ENCODE measurements around the gene NAPB.

NAPB gene

DNA sequence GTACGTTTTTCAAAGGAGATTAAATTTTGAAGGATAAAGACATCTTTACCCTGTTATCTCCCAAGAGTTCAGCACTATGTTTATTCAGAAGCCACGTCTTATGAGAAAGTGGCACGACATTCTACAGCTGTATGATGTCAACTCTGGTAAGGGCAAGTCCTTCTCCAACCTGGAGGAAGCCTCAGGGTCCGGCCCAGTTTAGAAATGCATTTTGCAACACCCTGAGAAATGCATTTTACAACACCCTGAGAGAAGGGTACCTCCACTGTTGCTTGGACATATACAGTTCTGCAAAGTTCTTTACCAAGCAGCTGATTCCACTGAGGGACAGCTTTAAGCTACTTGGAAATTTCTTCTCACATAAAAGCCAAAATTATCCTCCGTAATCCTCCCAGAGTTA lies 17.5 kb downstream of the NAPB start:
- no peak for DNase-seq

DNA sequence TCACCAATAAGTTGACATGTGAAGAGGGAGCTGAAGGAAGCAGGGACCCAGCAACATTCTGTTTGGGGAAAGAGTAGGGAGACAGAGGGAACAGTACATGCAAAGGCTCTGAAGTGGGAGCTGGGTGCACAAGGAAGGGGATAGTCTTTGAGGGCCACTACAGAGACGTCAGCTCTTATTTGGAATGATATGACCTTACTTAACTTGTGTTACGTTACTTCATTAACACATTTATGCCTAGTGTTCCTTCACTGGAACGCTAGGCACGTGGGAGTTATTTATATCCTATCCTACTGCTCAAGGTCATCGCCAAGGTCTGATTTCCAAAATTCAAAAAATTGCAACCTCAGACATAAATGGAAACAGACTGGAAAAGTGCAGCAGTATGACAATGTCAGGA lies 20.2 kb downstream of the NAPB start:
- no peak for DNase-seq

DNA sequence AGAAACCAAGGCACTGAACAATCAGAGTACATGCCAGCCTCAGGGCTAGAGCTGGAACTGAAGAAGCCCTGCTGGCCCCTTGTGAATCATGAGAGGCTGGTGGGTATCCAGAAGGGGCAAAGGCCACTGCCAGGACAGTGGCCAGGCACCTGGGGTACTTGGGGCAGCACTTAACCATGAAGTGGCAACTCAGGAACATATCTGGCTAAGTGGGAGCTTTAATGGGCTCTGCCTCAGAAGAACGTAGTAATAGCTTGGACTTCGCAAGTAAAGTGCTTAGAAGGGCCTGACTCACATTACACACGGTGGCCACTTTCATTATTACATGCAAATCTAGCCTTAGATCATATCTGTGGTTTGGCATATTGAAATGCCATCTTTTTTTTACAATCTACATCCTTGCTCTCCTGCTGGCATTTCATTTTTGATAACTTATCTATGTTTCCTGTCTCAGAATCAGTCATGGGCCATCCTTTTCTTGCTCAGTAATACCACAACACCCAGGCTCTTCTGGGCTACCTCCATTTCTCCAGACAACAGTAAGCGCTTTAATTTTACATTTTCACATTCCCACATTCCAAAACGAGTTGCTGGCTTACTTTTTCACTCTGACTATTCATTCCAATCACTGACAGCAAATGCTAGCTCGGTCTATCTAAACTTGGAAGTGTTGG lies 21.6 kb downstream of the NAPB start:
- DNase-seq = no peak

DNA sequence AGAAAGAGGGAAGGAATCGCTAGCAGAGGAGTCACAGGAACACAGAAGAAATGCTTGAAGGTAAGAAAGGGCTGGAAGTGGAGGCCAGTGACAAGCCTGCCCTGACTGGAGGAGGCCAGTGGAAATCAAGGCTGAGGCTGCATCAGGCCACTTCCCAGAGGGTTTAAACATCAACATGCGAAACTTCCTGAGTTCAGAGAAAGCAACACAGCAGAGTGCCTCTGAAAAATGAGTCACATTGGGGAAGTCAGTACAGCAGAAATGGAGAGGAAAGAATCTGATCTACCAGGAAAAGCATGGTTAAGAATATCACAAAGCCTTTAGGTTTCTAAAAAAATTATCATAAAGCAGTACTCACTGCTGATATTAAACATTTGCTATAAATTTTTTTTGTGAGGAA lies 23.3 kb downstream of the NAPB start:
- DNase-seq = no peak

DNA sequence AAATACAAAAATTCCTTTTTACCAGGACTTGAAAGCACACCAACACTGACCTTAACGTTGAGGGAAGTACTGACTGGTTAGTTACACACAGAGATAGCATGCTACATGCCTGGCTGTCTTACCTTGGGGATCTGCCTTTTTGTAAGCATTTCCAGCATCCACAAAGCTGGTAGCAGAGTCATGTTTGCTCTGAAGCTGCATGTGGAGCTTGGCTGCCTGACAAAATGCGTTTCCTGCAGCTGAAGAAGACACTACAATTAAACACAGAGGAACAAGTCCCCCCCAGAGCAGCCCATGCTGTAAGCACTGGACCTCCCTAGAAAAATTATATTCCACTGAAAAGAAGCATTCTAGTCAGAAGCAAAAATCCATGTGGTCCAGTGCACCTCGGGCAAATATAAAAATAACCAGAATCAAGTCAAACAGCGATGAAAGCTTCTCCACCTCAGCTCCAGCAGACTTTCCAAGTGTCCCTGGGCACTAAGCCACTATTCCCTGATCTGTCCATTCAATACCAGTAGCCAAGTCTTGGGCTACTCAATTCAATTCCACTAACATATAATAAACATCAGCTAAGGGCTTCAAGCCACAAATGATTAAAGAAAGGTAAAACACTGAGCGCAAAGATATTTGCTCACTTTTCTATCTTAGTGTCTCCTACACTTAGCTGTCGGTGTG lies 24.2 kb downstream of the NAPB start:
- no peak for DNase-seq

DNA sequence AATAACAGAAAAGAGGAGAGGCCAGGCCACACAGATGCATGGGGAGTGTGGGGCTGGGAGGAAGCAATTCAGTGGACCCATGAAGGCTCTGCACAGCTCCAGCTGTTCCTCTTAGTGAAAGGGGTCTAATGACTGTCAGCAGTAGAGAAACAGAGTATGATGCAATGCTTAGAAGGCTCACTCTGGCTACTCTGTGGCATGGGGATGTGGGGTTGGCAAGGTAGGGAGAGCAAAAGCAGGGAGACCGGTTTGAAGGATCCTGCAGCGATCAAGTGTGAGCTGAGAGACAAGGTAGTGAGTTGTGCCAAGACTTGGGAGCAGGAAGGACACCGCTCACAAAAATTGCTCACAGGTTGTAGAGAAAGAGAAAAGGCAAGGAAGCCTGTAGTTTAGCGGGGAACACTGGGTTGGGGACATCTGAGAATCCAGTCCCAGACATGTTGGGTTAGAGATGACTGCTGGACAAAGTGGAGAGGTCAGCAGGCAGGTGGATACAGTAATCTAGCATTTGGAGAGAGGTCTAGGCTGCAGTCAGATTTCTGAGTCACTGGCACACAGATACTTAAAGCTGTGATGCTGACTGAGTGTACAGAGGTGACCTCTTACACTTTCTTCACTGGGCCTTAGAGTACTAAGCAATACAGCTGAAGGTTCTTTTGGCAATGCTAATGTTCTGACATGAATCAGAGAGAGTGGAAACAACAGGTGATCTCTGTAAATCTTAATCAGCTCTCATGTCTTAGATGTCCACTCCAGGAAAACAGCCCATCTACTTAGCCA lies 27.1 kb downstream of the NAPB start:
- no peak for DNase-seq

DNA sequence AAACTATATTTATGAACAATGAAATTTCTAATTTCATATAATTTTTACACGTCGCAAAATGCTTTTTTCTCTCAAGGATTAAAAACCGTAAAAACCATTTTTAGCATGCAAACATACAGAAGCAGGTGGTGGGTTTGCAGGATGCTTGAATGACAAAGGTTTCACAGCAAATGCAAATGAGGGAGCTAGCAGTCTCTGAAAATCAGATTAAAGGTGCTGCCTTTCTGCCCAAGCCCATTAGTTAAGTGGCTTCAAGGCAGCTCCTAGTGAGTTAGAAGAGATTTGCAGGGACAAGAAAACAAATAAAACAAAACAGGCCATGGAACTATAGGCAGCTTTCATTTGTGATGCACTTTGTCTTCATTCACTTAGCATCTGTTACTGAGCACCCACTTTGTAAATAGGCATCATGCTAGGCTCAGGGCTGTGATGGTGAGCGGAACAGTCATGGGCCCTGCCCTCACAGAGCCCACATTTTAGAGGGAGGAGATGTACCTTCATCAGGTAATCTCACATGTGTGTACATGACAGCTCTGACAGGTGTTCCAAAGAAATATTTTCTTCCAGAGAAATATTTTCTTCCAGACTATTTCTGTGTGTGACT lies 29.5 kb downstream of the NAPB start:
- DNase-seq = no peak

DNA sequence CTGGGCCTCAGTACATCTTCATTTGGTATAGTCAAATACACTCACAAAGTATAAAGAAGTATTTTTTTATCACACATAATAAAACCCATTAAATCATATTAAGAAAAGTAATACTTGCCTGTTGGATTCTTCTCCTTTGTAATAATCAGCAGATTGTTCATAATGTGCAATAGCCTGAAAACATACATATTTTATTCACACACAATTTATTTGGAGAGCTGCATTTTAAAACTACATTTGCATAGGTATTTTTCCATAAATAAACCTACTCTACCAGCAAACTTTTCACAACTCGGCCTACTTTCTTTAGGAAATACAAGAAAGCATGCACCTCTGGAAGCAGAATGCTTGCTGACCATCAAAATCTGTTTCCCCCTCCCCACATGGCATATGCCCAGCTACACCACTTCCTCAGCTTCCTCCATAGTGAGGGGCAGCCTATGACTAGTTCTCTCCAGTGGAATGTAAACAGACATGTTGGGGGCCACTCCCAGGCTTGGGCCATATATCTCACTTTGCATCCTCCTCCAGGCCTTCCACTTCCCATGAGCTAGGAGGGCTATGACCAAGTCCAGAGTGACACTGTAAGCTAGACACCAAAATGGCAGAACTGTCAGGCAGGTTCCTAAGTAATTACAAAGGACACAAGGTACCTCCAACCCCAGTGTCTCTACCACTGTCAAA lies 31.1 kb downstream of the NAPB start:
- no peak for DNase-seq

DNA sequence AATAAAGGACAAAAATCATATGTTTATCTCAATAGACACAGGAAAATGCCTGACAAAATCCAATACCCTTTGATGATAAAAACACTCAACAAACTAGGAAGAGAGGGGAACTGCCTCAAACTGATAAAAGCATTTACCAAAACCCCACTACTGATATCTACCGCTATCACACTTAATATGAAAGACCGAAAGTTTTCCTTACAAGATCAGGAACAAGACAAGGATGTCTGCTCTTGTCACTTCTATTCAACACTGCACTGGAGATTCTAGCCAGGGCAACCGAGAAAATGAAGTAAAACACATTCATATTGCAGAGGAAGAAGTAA lies 34.2 kb downstream of the NAPB start:
- DNase-seq = no peak

DNA sequence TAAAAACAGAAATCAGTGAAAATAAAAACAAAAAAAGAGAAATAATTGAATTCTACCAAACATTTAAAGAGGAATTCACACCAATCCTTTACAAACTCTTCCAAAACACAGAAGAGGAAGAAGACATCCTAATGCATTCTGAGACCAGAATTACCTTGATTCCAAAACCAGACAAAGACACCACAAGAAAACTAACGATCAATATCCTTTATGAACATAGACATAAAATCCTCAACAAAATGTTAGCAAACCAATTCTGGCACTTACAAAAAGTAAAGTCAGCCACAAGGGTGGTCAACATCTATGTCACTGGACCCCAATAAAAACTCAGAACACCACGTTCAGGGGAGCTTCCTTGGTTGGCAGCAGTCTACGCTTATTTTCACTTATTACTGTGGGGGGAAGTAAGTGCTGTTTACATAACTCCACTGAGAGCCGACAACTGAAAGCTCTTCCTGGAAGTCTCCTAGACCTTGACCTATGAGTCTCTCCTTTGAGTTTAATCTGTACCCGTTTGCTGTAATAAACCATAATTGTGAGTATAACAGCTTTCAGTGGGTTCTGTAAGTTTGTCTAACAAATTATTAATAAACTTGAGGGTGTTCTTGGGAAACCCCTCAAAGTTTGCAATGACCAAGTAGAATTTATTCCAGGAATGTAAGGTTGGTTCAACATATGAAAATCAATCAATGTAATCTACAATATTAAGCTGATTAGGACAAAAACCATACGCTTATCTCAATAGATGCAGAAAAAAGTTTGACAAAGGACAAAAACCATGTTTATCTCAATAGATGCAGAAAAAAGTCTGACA lies 34.8 kb downstream of the NAPB start:
- DNase-seq = no peak

DNA sequence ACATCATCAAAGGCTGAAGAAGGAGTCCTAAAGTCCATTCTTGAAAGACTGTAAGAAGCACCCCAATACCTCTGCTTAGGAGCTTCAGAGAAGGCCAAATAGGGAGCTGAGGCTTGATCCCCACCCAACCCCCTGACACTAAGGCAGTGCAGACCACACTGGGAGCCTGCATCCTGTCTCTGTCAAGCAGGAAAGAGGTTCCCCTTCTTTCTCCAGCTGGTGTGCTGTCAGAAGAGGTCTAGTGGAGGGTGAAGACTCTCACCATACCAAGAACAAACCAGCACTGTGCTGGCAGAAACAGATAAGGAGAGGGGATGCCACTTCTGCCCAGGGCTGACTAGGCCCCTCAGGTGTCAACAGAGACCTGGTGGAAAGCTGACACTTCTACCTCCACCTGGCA lies 39.4 kb downstream of the NAPB start:
- no peak for DNase-seq

DNA sequence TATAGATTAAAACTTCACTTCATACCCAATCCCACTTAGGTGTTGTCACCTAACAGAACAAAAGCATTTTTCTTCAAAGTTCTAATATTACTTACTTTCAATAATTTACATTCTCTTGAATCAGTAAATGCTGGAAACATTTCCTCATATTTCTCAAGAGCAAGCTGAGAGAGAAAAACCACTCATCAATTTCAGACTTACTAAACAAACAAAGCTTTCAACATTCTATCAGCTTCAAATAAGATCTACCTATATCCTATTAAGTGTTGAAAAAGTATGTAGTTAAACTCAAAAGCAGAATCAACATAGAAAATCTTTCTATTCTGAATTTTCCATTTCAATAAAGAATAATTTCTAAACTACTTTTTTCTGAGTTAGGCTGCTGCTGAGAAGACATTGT lies 41.5 kb downstream of the NAPB start:
- no peak for DNase-seq

DNA sequence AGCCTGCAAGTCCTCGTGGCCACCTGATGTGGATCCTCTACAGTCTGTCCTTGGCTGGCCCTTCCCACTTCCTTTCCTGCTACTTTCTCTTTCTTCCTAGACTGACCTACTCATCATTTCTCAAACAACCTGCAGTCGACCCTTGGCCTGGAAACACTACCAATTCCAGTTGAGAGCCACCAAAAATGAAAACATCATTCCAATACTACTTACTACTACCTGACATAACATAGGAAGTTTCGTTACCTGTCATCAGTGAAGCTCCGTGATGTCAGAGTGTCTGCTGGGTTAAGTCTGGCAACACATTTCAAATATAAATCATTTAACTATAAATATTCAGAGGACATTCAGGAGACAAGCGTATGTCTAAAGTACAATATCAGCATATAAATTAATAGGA lies 45.5 kb downstream of the NAPB start:
- DNase-seq = no peak

DNA sequence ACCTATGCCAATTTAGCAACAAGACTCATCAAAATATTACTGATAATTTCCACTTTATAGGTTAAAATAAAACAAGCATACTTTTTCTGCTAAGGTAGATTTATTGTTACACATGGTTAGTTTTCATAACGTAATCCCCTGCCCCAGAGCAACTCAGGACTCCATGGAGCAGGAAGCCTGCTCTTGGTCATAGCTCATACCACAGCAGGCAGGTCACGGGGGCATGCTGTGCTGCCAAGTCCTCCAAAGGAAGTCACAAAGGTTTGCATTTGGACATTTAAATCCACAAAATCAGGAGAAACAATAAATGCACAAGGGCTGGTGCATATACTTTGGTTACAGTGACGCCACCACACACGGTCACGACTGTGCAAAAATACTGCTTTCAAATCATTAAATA lies 46.8 kb downstream of the NAPB start:
- DNase-seq = no peak

DNA sequence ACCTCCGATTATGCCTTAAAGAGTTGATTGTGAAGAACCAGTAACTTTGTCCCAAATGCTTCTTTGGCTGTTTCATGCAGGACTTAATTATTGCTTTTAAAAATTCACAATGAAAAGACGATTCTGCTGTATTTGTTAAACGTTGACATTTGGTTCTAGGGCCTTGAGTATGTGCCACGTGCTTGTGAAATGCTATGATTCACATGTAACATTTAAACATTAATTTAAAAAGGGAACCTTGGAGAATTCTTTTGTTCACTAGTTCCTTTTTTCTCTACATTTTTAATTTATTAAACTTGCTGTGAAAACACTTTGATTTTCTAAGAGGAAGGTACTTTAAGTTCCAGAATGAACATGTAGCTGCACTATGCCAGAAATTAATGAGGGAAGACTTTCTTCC lies 49.8 kb downstream of the NAPB start:
- DNase-seq = no peak

DNA sequence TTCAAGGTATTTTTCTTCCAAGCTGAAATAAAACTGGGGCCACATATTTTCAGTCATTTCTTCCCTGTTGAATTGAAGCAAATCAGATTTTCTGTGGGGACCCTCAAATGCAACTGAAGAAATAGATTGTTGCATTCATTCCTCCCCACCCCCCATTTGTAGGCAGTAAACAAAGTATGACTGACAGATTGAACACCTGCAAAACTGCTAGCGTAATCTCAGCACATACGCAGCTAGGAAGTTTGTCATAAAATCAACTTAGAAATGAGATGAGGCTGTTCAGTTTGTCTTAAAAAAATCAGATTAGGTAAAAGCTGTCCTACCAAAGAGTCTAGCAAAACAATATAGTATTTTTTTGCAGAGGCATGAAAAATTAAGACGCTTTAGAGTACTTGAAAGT lies 50.4 kb downstream of the NAPB start:
- no peak for DNase-seq

DNA sequence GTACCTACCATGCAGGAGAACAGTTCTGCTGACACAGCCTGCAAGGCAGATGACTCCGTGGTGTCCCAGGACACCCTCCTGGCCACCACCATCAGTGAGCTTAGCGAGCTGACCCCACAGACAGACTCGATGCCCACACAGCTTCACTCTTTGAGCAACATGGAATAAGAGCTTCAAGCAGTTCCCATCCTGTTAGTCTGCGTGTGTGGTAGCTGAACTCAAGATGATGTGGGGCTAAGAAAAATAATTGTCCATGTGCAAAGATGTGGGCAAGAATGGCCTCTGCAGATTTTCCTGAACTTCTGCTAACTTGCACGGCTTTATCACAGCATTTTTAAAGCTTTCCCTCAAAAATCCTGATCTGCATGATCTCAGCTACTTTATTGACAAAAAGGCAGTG lies 51.0 kb downstream of the NAPB start:
- DNase-seq = no peak

DNA sequence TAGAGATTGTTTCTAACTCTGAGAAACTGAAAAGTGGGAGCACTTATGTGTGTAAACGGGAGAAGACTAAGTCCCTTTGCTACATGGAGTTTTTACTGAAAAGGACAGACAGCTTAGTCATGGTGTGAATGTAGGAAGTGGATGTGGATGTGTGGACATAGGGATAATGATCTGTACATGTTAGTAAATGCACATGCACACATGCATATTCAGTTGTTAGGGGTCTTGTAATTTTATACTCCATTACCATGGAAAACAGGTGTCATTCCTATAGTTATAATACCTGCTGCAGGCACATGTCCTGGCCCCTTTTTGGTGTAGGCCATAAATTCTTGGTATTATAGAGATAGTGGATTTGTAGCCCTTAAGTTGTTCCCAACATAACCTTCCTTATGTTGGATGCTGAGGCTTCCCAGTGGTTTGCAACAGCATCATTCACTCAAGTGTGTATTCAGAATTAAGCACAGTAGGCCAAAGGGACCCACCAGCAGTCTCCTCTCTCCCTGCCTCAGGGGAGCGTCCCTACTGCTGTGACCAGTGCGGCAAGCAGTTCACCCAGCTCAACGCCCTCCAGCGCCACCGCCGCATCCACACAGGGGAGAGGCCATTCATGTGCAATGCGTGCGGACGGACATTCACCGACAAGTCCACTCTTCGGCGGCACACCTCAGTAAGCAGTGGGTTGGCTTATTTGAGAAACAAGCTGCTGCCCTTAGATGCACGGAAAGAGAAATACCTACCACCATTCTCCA lies 52.0 kb downstream of the NAPB start:
- DNase-seq = no peak

DNA sequence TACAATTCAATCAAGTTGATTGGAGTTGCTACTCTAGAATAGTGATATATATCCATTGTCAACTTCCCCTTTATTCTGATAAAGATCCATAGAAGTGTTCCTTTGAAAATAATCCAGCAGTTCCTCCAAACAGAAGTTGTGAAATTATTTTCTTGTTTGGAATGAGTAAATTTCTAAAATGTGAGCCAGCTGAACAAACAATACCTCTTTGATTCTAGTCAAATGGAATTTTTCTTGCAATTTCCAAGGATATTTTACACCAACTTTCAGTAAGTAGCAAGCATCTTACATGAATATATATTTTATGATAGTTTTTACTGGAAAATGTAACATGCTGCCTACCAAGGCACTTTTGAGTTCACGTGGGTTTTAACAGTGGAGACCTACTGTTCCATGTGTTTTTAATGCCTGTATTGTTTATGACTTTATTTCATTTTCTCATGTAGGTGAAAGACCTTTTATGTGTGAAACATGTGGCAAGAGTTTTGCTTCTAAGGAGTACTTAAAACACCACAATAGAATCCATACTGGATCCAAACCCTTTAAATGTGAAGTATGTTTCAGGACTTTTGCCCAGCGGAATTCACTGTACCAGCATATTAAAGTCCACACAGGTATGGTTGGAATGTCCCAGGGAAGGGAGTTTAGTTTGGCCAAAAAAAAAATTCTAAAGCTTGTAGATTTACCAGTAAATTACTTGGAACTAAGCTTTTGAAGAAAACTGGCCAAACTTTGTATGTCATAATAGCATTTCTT lies 52.8 kb downstream of the NAPB start:
- no peak for DNase-seq

DNA sequence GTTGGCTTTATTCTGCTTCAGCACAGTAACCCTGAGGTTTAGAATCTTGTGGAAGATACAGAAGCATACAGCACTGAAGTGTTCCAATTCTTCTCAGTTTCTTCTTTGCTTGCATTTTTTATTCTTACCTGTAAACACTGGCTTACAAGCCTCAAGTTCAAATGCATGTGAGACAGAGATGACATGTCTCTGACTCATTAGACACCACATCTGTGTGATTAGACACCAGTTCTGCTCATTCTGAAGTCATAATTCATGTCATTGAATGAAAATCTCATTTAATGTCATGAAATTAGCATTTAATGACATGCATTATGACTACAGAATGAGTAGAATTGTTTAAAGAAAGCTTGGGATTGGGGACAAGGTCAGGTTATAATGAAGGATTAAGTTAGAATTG lies 53.5 kb downstream of the NAPB start:
- no peak for DNase-seq

DNA sequence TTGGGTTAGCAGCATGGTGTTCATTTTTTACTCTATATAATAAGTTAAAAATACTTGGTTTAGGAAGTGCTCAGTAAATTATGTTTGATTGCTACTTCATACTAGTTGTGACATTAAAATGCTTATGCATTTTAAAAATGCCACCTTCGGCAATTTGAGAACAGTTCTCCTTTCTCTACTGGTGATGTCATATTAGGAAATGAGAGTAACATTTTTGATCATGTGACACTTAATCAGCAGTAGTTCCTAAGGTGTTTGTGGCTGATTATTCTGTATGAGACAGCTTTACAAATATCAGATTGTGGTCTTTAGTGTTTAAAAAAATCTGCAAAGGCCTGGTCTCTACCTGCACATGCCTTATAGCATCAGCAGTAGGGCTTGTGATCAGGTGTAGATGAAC lies 54.9 kb downstream of the NAPB start:
- no peak for DNase-seq

Measured in NCI-H1048 (cell line).